GM18951 (cell line): ENCODE results near the gene AHNAK.
"Not testable (repeated sequence)": the region's sequence is repeated elsewhere in the genome, so short reads cannot be mapped to it uniquely, and the experiment has no call there.

Source experiments
- POLR2A ChIP-seq: IDR thresholded peaks from 4 replicates; pipeline ENCODE4 v1.6.1; 2011; ENCODE audit warnings: mild to moderate bottlenecking; ENCODE audit not compliant: insufficient read length, insufficient read depth; ENCODE audit errors: extremely low read depth
- in situ Hi-C: fragments of 300-500 bp; cut with MboI; formaldehyde crosslinking; loops from one replicate; pipeline ENCODE4 v1.12.0; 2022; ENCODE audit warnings: low sequenced_read_pairs, mixed read lengths, inconsistent platforms; ENCODE audit not compliant: unreplicated experiment

Gene AHNAK

DNA sequence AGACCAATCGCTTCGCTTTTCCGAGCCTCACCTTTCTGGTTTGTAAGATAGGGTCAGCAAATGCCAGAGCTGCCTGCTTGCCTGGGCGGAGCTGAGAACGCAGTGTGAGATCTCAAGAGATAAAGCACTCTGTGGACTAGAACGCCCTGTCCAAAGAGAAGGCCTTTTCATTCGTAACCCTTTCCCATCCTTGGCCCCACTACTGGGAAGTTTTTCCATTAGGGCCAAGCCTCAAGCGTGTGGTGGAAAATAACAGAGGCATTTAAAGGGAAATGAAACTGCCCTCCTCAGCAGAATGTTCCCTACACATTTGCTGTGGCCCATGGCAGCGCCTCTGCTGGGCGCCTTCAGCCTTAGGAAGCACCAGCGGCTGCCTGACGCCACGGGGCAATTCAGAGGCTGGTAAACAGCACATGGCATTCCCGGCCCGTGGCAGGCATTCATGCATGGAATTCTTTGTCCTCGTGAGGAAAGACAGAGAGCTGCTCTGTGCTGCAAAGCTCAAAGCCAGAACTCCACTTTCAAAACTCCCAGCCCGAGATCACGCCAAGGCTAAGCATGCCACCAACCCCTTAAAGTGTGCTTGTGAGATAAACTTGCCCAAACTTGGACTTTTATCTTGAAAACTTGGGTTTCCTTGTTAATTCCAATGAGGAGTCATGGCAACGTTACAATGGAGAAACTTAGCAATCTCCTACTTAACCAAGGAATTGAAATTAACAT lies 38.1 kb downstream of the AHNAK start:
- no peak for TF ChIP-seq POLR2A
- in situ Hi-C loops, result no loop called here

- in situ Hi-C loops, result no loop called here
Measured at GRCh38 chr11:62507125-62507422, 39.5 kb downstream of the AHNAK start.

DNA sequence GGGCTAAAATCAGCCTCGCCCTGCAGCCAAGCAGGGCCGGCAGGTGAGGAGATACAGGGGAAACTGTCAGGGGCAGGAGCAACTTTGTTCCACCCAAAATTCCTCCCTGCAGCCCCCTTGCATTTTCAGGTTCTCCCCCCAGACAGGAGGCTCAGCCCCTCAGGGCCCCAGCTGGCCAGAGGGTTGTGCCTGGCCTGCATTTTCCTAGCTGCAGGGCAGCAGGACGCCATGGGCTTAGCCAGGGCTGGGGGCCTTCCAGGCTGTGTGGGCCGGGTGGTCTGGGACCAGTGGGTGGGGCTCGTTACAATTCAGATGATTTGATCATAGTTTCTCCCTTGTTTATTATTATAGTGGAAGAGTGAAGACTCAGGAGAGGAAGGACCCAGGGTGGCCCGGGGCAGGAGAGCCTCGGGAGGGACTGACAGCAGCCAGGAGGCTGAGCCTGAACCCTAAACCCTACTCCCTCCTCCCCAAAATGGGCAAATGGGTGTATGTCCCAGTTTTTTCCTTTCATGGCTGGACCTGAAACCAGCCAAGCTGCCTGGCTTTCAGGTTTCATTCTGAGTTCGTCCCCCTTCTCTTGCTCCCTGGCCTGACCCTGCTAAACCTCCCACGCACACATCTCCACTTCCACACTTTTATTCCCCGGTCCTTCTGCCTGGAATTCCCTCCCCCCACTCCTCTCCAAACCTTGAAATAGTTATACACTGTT lies 40.0 kb downstream of the AHNAK start:
- in situ Hi-C loops, result no loop called here
- no peak for TF ChIP-seq POLR2A

More at GRCh38 chr11:62507125-62507422, 39.5 kb downstream of the AHNAK start:
- no peak for TF ChIP-seq POLR2A

- TF ChIP-seq POLR2A, result no peak
- in situ Hi-C loops, result no loop called here
Measured at GRCh38 chr11:62505440-62506091, 41.0 kb downstream of the AHNAK start.

DNA sequence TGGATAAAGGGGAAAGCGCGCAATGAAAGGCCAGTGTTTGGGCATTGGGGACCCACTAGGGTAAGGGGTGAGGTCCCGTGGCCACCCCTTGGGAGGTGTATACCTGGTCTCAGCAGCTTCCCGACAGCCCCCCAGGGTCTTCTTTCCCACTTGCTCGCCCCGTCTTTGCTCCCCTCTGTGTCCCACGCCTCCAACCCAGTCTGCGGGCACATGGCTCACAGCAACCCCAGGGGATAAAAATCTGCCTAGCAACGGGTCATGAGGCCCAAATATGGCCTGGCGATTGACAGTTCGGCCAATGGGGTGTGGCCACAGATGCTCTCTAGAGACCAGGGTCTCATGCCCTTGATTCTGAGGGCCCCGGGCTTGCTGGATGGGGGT lies 41.6 kb downstream of the AHNAK start:
- no peak for TF ChIP-seq POLR2A
- in situ Hi-C loops, result no loop called here

DNA sequence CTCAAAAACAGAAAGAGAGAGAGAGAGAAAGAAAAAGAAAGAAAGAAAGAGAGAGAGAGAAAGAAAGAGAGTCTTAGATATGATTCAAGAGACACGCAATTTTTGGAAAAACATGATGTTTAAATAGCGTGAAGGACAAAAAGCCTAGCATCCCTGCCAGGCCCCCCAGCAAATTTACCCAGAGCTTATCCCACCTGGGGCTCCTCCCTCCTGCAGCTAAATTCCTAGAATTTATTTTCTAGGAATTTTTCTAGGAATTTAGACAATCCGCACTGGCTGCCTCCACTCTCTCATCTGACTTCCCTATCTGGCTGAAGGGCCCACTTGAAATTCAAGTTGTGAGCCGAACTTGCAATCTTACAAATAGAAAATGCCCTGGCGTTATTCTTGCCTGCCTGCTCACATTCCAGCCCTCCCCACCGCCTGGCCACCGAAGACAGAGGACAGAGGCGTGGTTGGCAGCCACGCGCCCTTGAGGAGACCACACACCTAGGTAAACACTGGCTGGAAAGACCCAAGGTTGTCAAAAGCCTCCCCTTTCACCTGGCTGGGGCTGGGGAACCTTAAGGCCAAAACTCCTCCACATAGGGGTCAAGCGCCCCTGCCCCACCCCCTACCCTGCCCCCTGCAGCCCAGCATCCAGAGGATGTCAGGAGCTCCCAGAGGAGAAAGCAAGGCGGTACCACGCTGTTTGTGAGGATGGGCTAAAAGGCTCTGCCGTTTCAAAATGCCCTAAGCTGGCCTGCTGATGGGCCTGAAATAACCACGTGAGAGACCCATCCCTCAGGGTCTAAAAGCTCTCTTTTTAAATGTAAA lies 42.2 kb downstream of the AHNAK start:
- no peak for TF ChIP-seq POLR2A
- in situ Hi-C loops, result no loop called here

DNA sequence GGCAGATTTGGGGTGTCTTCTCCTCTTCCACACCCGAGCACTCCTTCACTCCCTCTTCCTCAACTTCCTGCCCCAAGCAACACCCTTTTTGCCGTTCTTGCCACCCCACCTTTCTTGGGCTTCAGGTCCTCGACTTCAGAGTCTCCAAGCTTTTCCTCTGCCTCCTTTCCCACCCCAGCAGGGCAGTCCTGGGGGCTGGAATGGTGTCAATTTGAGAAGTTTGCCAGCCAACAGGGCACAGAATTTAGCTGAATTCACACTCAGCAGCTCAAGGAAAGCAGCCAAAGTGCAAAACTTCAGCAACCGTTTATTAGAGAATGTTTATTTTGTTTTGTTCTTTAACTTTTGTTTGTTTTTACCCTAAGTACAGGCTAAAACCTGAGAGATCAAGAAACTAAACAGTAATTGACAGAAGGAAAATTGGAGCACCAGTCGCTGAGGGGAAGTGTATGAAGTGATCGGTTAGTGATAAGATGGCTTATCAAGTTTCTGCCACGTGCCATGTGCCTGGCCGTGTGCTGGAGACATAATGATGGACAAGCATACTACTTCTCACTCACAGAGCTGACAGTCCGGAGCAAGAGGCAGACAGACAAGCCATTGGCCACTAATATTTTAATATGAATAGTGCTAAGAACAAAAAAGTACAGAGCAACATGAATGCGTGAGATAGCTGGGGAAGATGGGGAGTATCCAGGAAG lies 44.4 kb downstream of the AHNAK start:
- TF ChIP-seq POLR2A, result no peak
- in situ Hi-C loops, result no loop called here

DNA sequence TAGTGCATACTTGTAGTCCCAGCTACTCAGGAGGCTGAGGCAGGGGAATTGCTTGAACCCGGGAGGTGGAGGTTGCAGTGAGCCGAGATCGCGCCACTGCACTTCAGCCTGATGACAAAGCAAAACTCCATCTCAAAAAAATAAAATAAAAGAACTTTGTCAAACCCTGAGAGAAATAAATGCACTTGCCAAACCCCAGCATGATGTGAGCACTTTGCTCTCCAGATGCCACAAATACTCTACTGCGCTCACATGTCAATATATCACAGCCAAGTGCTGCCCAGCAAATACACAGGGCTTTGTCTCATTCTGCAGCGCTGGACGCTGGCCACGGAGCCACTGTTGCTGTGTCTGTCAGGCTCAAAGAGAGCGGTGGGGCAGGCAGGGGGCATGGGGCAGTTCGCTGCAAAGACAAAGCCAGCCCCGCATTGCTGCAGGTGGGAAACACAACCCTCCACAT lies 45.1 kb downstream of the AHNAK start:
- TF ChIP-seq POLR2A, result no peak
- in situ Hi-C loops, result no loop called here

- TF ChIP-seq POLR2A, result no peak
- in situ Hi-C loops, result no loop called here
Measured at GRCh38 chr11:62500650-62501030, 46.0 kb downstream of the AHNAK start.

- in situ Hi-C loops, result no loop called here
- TF ChIP-seq POLR2A, result no peak
Measured at GRCh38 chr11:62499944-62500649, 46.5 kb downstream of the AHNAK start.

- in situ Hi-C loops, result not testable (repeated sequence)
Measured at GRCh38 chr11:62499311-62499943, 47.2 kb downstream of the AHNAK start.
